Smooth muscle cell (in vitro differentiated cells): ENCODE data around the gene SLC12A7. TPM values are rescaled to one million over a fixed set of nuclear protein-coding genes. Genes with fewer than 3 reads are reported as not detected.

Experiments
- DNase-seq: peaks from one replicate; lab custom pipeline; 2025; ENCODE audit not compliant: unreplicated experiment; lab: John Stamatoyannopoulos, UW
- H2AFZ ChIP-seq: fragments of 200-600 bp; sonication (generic); 2 replicates; pipeline ENCODE4 v1.6.0; 2016; ENCODE audit warnings: antibody characterized with exemption, low read depth, mild to moderate bottlenecking
- H3F3A ChIP-seq: fragments of 200-600 bp; sonication (generic); 2 replicates; pipeline ENCODE4 v1.6.0; 2017; ENCODE audit warnings: antibody characterized with exemption, low read depth
- H3K27ac ChIP-seq: fragments of 200-600 bp; sonication (generic); 2 replicates; pipeline ENCODE4 v1.5.1; 2016; ENCODE audit warnings: low read depth, mild to moderate bottlenecking
- H3K27me3 ChIP-seq: fragments of 200-600 bp; sonication (generic); 2 replicates; pipeline ENCODE4 v1.6.1; 2016; ENCODE audit warnings: low read depth, mild to moderate bottlenecking
- H3K36me3 ChIP-seq: fragments of 200-600 bp; sonication (generic); 2 replicates; pipeline ENCODE4 v1.5.1; 2016; ENCODE audit warnings: low read depth
- H3K4me1 ChIP-seq: fragments of 200-600 bp; sonication (generic); 2 replicates; pipeline ENCODE4 v1.5.1; 2016; ENCODE audit warnings: low read depth
- H3K4me2 ChIP-seq: fragments of 200-600 bp; sonication (generic); 2 replicates; pipeline ENCODE4 v1.6.0; 2016; ENCODE audit warnings: mild to moderate bottlenecking
- H3K4me3 ChIP-seq: fragments of 200-600 bp; sonication (generic); 2 replicates; pipeline ENCODE4 v1.5.1; 2016; ENCODE audit warnings: mild to moderate bottlenecking
- H3K79me2 ChIP-seq: fragments of 200-600 bp; sonication (generic); 2 replicates; pipeline ENCODE4 v1.6.0; 2016; ENCODE audit warnings: low read depth, mild to moderate bottlenecking
- H3K9ac ChIP-seq: fragments of 200-600 bp; sonication (generic); 2 replicates; pipeline ENCODE4 v1.6.0; 2016; ENCODE audit warnings: low read depth
- H3K9me3 ChIP-seq: fragments of 200-600 bp; sonication (generic); replicated peaks from 2 replicates; pipeline ENCODE4 v1.5.1; 2016; ENCODE audit warnings: low read depth
- H4K20me1 ChIP-seq: fragments of 200-600 bp; sonication (generic); 2 replicates; pipeline ENCODE4 v1.6.0; 2016; ENCODE audit warnings: low read depth
- WGBS: methylation state at CpG from one replicate; pipeline ENCODE4 v1.1.7; 2016; ENCODE audit warnings: low lambda C conversion rate; 5-methylcytosine and 5-hydroxymethylcytosine counted together
- polyA plus RNA-seq: library from polyadenylated mRNA; unstranded; fragments of >200 nt; fragmentation: Nextera tagmentation; extraction: Ambion mirVana; gene quantifications from 2 replicates; pipeline ENCODE4 v1.2.1, GENCODE V29; 2016
- total RNA-seq: library from RNA; depleted of rRNA; stranded (reverse); fragments of >200 nt; gene quantifications from 2 replicates; pipeline ENCODE4 v1.2.3, GENCODE V29; 2014
- TF ChIP-seq, protein P1 (sequence below): fragments of 200-600 bp; sonication (generic); IDR thresholded peaks from 2 replicates; pipeline ENCODE4 v1.5.1; 2017; ENCODE audit warnings: borderline replicate concordance, mild to moderate bottlenecking, antibody characterized with exemption; ENCODE audit not compliant: insufficient read depth, poor library complexity, severe bottlenecking

The SLC12A7 gene
- total and polyA plus RNA-seq, 2 experiments from 2014 or later, result 6.1 to 15.2 TPM

DNA sequence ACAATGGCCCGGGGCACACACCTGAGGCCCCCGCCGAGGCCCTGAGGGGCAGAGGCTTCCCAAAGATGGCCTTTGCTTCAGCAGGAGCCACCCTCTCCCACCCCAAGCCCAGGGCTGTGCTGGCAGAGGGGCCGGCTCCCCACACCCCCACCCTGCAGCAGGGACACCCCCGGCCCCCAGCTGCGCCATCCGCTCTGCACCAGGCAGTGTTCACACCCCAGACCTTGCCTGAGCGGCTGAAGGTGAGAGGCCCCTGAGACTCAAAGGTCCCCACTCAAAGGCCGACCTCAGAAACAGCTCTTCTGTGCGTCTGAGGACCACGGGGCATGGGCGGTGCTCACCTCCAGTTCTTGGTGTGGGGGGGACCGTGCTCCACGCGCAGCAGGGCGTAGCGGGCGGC is 37.6 kb downstream of the SLC12A7 start:
- H2AFZ ChIP-seq, result no peak overlapping the region
- H3K9ac ChIP-seq, result no peak overlapping the region
- no peak overlapping the region for H3K27ac ChIP-seq
- WGBS, result 99% methylated on average over 11 of the region's 18 CpGs
- no peaks in the 10 kb centered on the region for H3K4me1 ChIP-seq
- H3F3A ChIP-seq, result no peaks in the 10 kb centered on the region
- no peaks in the 10 kb centered on the region for H3K27me3 ChIP-seq
- no peaks in the 10 kb centered on the region for H3K79me2 ChIP-seq
- no peak overlapping the region for H3K4me2 ChIP-seq
- H3K9me3 ChIP-seq, result no peaks in the 10 kb centered on the region
- no peaks in the 10 kb centered on the region for H3K36me3 ChIP-seq
- H3K4me3 ChIP-seq, result no peak overlapping the region
- TF ChIP-seq, protein P1, sequence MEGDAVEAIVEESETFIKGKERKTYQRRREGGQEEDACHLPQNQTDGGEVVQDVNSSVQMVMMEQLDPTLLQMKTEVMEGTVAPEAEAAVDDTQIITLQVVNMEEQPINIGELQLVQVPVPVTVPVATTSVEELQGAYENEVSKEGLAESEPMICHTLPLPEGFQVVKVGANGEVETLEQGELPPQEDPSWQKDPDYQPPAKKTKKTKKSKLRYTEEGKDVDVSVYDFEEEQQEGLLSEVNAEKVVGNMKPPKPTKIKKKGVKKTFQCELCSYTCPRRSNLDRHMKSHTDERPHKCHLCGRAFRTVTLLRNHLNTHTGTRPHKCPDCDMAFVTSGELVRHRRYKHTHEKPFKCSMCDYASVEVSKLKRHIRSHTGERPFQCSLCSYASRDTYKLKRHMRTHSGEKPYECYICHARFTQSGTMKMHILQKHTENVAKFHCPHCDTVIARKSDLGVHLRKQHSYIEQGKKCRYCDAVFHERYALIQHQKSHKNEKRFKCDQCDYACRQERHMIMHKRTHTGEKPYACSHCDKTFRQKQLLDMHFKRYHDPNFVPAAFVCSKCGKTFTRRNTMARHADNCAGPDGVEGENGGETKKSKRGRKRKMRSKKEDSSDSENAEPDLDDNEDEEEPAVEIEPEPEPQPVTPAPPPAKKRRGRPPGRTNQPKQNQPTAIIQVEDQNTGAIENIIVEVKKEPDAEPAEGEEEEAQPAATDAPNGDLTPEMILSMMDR, result no peak
- DNase-seq, result no peak
- no peaks in the 10 kb centered on the region for H4K20me1 ChIP-seq

DNA sequence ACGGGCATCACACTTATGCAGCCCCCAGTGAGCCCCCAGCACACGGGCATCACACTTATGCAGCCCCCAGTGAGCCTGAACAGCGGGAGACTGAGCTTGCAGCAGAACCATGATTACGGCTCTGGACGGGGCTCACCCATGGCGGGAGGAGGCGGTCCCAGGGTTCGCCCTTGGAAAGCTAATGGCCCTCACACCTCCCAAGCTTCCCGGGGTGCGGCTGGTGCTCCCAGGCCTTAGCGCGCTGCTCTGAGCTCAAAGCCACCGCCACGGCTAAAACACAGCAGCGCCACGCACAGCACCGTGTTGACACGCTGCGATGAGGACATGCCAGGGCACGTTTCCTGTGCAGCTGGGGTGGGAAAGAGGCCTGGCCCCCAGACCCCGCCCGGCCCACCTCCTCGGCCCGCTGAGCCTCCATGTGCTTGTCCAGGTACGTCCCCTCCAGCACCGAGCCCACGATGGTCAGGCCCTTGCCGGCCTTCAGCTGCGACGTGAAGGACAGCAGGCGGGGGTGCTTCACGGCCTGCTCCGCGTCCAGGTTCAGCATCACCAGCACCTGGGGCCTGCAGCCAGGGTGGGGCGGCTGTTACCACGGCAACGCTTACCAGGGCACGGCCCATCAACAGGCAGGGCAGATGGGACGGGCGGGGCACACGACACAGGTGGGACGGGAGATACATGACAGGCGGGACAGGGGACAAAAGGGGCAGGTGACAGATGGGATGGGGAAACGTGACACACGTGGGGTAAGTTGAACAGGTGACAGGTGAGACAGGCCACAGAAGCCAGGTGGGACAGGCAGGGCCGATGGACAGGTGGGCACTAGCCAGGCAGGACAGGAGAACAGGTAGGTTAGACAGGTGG is 38.4 kb downstream of the SLC12A7 start:
- Histone ChIP-seq H3K4me3 (no peak overlapping the region), H3K4me1 (no peaks in the 10 kb centered on the region), H3F3A (no peaks in the 10 kb centered on the region), H4K20me1 (no peaks in the 10 kb centered on the region), H3K27me3 (no peaks in the 10 kb centered on the region), H3K36me3 (no peaks in the 10 kb centered on the region), H3K4me2 (no peak overlapping the region), H3K79me2 (no peaks in the 10 kb centered on the region), H3K9ac (no peak overlapping the region), H3K27ac (no peak overlapping the region), H2AFZ (no peak overlapping the region), H3K9me3 (no peaks in the 10 kb centered on the region)
- WGBS, result 92% methylated on average over 46 of the region's 46 CpGs
- TF ChIP-seq, protein P1, result no peak
- DNase-seq, result no peak

DNA sequence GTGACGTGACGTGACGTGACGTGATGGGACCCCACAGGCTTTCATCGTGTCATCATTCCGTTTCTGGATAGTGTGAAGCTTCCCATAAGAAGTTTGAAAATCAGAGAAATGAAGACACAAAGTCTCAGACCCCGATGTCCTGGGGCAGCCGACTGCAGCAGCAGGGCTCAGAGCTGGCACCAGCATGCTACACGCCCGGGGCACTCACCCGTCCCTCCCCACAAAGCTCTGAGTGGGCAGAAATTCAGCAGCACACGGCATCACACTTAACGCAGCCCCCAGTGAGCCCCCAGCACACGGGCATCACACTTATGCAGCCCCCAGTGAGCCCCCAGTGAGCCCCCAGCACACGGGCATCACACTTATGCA is 42.2 kb downstream of the SLC12A7 start:
- no peaks in the 10 kb centered on the region for H3K27me3 ChIP-seq
- H3K4me3 ChIP-seq, result no peak overlapping the region
- no peaks in the 10 kb centered on the region for H3F3A ChIP-seq
- no peak overlapping the region for H3K4me2 ChIP-seq
- 95% methylated on average over 13 of the region's 15 CpGs for WGBS
- no peak overlapping the region for H3K9ac ChIP-seq
- no peak overlapping the region for H3K27ac ChIP-seq
- TF ChIP-seq, protein P1, result no peak
- no peaks in the 10 kb centered on the region for H3K9me3 ChIP-seq
- H3K36me3 ChIP-seq, result no peaks in the 10 kb centered on the region
- H4K20me1 ChIP-seq, result no peaks in the 10 kb centered on the region
- no peaks in the 10 kb centered on the region for H3K79me2 ChIP-seq
- H3K4me1 ChIP-seq, result no peaks in the 10 kb centered on the region
- H2AFZ ChIP-seq, result no peak overlapping the region
- DNase-seq, result no peak
